ENCODE results near the gene NDUFS2.
A peak's percentile ranks its signal among the peaks of the same experiment; 100 is the strongest.

- TF ChIP-seq POLR2A (IDR thresholded peaks at IDR 0.05; ENCODE audit: low read depth, low read length): 0 out of 2 replicates have a peak, but pooled peaks have one; percentile 40
- TF ChIP-seq POLR2AphosphoS5 (IDR thresholded peaks at IDR 0.05; ENCODE audit: low read depth, low read length): no peak
- TF ChIP-seq TAF1 (IDR thresholded peaks at IDR 0.05; ENCODE audit: borderline replicate concordance, low read depth, low read length): peak; percentile 64; the same call in 1 of the 2 replicates
Measured at GRCh38 chr1:161225534-161226319, 23.6 kb downstream of the NDUFS2 start, which contains the start of gene TOMM40L.

Data from GM12892 (cell line).